Subcutaneous adipose tissue (tissue), 4 donors: ENCODE measurements around the gene HSPB1. TPM values are rescaled to one million over a fixed set of nuclear protein-coding genes. Genes with fewer than 3 reads are reported as not detected.

Experiments used
- CTCF ChIP-seq: fragments of 450-650 bp; IDR thresholded peaks from one replicate; pipeline ENCODE4 v1.5.1; 2016; ENCODE audit warnings: low read depth, mild to moderate bottlenecking, control low read depth, antibody characterized with exemption, moderate library complexity
- total RNA-seq, 4 donors: library from RNA; depleted of rRNA; stranded (reverse); fragments of >200 nt; gene quantifications; one replicate each; pipeline ENCODE4 v1.1.0, GENCODE V29; 2016

HSPB1 gene
- 100 to 1,000 TPM; 196 to 300 (median 263) TPM for total RNA-seq

- no peak for TF ChIP-seq CTCF
Observed at GRCh38 chr7:76302347-76303201, at the start of gene HSPB1. Gene HSPB1 (plus strand): TSS chr7:76302673. CDS start chr7:76302713, 40 bp downstream.

GRCh38 chr7:76254781-76255180 lies 47.7 kb upstream of the HSPB1 start:
- no peak for TF ChIP-seq CTCF

- no peak for TF ChIP-seq CTCF
Observed at GRCh38 chr7:76257973-76258372, 44.5 kb upstream of the HSPB1 start.

- TF ChIP-seq CTCF = no peak
Observed at GRCh38 chr7:76259124-76260093, 43.1 kb upstream of the HSPB1 start.

GRCh38 chr7:76260171-76260703 lies 42.2 kb upstream of the HSPB1 start:
- no peak for TF ChIP-seq CTCF

GRCh38 chr7:76261329-76261728 lies 41.1 kb upstream of the HSPB1 start:
- no peak for TF ChIP-seq CTCF
